Epithelial cell of prostate (primary cell): Measurements from ENCODE around the gene KRT9.
"Not testable (repeated sequence)": the region's sequence is repeated elsewhere in the genome, so short reads cannot be mapped to it uniquely, and the experiment has no call there.

Experiments used
- DNase-seq: peaks from one replicate; pipeline ENCODE4 v3.0.0-alpha.2; 2011; ENCODE audit warnings: low read depth, low spot score
- H3K27ac ChIP-seq: fragments of 450-650 bp; 2 replicates; pipeline ENCODE4 v1.5.1; 2017; ENCODE audit warnings: mild to moderate bottlenecking

The KRT9 gene, protein sequence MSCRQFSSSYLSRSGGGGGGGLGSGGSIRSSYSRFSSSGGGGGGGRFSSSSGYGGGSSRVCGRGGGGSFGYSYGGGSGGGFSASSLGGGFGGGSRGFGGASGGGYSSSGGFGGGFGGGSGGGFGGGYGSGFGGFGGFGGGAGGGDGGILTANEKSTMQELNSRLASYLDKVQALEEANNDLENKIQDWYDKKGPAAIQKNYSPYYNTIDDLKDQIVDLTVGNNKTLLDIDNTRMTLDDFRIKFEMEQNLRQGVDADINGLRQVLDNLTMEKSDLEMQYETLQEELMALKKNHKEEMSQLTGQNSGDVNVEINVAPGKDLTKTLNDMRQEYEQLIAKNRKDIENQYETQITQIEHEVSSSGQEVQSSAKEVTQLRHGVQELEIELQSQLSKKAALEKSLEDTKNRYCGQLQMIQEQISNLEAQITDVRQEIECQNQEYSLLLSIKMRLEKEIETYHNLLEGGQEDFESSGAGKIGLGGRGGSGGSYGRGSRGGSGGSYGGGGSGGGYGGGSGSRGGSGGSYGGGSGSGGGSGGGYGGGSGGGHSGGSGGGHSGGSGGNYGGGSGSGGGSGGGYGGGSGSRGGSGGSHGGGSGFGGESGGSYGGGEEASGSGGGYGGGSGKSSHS

GRCh38 chr17:41571561-41572434, at the start of gene KRT9:
Gene KRT9, minus strand, starts transcription at chr17:41572059. Its CDS starts 67 bp downstream, at chr17:41571992.
- H3K27ac ChIP-seq: no peak within 1 kb of the TSS
- DNase-seq: no peak

GRCh38 chr17:41621435-41621817, 49.6 kb upstream of the KRT9 start:
- peak overlapping the region; percentile 100 for H3K27ac ChIP-seq
- DNase-seq: not testable (repeated sequence)

DNA sequence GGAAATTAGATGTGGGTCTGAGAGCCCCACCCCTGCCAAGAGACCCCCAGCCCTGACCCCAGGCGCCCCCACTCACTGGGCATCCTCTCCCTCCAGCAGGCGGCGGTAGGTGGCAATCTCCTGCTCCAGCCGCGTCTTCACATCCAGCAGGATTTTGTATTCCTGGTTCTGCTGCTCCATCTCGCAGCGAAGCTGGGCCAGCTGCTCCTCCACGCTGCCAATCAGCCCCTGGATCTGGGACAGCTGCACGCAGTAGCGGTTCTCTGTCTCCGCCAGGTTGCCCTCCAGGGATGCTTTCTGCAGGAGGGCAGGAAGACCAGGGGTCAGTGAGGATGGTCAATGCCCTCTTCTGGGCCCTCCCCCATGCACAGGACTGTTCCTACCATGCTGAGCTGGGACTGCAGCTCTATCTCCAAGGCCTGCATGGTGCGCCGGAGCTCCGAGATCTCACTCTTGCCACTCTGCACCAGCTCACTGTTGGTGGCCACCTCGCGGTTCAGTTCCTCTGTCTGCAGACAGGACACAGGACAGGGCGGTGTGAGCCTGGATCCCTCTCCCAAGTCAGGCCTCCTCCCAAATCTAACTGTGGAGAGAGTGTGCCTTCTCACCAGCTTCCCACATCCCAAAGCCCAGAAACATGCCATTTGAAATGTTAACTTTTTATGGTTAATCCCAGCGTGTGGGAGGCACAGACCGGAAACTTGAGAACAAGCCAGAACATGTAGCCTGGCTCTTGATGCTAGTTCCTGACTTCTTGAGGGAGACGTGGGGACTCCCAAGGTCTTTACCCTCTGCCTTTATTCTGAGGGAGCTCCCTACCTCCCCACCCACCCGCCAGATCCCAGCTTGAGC, 49.0 kb upstream of the KRT9 start:
- peak overlapping the region; percentile 100 for H3K27ac ChIP-seq
- DNase-seq: peak; percentile 76

- H3K27ac ChIP-seq: peak overlapping the region; percentile 100
- DNase-seq: peak; percentile 75
Observed at GRCh38 chr17:41619927-41620582, 48.2 kb upstream of the KRT9 start.

DNA sequence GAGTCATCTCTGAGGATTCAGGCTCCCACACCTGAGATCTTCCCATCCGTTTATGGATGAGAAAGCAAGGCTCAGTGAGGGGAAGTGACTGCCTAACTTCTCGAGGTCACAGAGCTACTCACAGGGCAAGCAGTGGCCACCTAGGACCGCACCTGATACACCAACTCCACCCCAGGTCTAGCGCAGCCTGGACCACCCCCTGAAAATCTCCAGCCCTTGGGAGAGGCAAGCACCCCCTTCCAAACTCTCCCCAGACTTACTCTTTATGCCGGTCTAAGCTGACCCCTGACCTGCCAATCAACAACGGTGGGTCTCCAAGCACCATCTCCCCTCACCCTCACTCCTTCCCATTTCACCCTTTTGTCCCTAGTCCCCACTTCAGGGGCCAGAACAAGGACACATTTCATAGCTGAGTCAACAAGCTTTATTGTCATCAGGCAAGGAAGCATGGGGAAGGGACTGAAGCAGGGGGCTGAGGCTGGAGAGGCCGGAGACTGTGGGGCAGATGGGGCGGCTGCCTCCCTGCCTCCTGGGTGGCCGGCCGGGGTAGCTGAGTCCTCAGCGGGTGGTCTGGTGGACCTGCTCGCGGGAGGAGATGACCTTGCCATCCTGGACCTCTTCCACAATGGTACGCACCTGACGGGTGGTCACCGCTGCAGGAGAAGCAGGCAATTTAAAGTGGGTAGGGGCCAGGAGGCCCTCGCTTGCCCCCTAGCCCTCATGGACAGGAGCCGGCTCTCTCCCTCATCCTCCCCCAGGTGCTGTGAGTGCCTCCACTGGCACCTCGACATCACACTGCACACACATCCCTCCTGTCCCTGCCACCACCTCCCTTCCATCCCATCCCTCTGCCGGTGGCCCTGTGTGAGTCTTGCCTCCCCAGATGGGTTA, 47.4 kb upstream of the KRT9 start:
- H3K27ac ChIP-seq: peak overlapping the region; percentile 100
- DNase-seq: peak; percentile 90

GRCh38 chr17:41618341-41619035, 46.6 kb upstream of the KRT9 start:
- peak; percentile 74 for DNase-seq
- H3K27ac ChIP-seq: peak overlapping the region; percentile 100

- H3K27ac ChIP-seq: peak overlapping the region; percentile 100
- DNase-seq: peak; percentile 53
Observed at GRCh38 chr17:41617698-41618097, 45.8 kb upstream of the KRT9 start.

GRCh38 chr17:41617136-41617535, 45.3 kb upstream of the KRT9 start:
- H3K27ac ChIP-seq: peak overlapping the region; percentile 100

GRCh38 chr17:41616486-41616885, 44.6 kb upstream of the KRT9 start:
- DNase-seq: not testable (repeated sequence)
- H3K27ac ChIP-seq: peak overlapping the region; percentile 100

More at GRCh38 chr17:41617136-41617535, 45.3 kb upstream of the KRT9 start:
- no peak for DNase-seq

GRCh38 chr17:41615454-41615853, 43.6 kb upstream of the KRT9 start:
- H3K27ac ChIP-seq: peak overlapping the region; percentile 100
- DNase-seq: peak; percentile 95

DNA sequence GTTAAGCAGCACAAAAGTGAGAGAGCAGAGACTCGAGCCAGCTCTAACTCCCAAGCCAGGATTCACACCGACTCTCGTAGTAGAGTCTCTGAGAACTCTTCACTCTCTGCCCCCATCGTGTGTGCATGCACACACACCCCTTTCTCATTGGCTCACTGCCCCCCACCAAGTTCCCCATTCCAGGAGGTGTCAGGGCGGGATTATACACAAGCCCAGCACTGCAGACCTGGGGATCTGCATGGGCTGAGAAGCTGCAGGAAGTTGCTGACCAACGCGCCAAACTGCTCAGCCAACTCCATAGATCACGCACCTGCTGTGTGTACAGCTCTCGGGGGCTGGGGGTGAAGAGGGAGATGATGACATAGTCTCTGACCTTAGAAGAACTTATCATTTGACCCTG, 42.9 kb upstream of the KRT9 start:
- DNase-seq: not testable (repeated sequence)
- H3K27ac ChIP-seq: peak overlapping the region; percentile 100

DNA sequence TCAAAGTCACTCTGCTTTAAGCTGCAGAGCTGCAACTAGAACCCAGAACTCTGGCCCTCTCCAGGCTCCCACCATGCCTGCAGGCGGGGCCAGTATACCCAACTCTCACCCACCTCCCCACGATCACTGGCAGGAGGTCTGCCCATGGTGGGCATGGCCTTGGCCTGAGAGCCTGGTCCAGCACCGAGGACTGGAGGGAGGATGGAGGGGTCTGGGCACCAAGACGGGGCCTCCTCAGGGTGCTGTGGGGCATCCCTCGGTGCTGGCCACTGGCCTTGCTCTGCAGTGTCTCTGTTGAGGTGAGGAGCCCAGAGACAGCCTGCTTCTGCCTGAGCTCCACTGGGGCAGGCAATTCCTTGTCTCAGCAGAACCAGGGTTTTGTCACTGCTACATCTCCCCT, 42.2 kb upstream of the KRT9 start:
- no peak for DNase-seq
- H3K27ac ChIP-seq: peak overlapping the region; percentile 73

DNA sequence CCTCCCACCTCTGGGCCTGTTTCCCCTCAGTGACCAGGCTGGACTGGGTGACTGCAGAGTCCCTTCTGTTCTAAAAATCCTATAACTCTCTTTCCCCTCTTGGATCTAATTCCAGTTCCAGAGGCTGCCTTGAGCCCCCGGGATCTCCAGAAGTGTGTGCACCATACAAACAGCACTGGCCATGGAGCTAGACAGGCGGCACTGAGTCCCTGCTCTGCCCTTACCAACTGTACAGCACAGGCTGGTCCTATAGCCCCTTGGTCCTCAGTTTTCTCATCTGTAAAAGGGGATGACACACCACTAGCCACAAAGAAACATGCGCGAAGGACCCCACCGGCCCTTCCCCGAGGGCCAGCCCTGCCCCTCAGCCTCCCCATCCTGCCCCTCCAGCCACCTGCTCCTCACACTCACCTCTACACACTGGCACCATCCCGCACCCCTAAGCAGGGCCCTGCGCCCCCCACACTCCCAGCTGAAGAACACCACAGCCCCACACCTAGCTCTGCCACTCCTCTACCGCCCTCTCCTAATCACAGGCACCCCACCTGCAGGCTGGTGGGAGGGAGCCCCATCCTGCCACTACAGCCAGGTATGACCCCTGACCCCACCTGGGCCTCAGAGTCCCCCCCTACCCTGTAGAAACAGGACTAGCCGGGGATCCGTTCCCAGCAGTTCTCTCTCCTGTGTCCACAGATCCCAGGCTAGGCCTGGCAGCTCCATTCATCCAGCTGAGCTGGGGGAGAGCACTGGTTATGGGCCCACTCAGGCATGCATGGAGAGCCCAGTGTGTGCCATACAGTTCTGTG, 41.6 kb upstream of the KRT9 start:
- DNase-seq: no peak
- peak overlapping the region; percentile 73 for H3K27ac ChIP-seq

- peak within 1 kb of the TSS; percentile 73 for H3K27ac ChIP-seq
- peak; percentile 65 for DNase-seq
Observed at GRCh38 chr17:41612376-41613160, 40.7 kb upstream of the KRT9 start, which contains the start of gene KRT16. Gene KRT16, minus strand, starts transcription at chr17:41612767. Its CDS starts 79 bp downstream, at chr17:41612688.

GRCh38 chr17:41610965-41611640, 39.2 kb upstream of the KRT9 start:
- no peak for DNase-seq
- peak overlapping the region; percentile 73 for H3K27ac ChIP-seq
